HEK293 (cell line): ENCODE data around the gene GPAM.

Experiments
- CTCF ChIA-PET: fragments of 350-600 bp; formaldehyde crosslinking; extraction: SDS; loops from one replicate; lab custom pipeline; 2021; ENCODE audit warnings: antibody characterized with exemption; lab: Yijun Ruan, JAX
- POLR2A ChIA-PET: fragments of 300-600 bp; formaldehyde crosslinking; extraction: SDS; loops from one replicate; lab custom pipeline; 2020; ENCODE audit warnings: antibody characterized with exemption, inconsistent platforms; lab: Yijun Ruan, JAX
- H3K27ac ChIP-seq: fragments of 200-500 bp; sonication (Bioruptor generic); 2 replicates; pipeline ENCODE4 v1.5.1; 2014; ENCODE audit warnings: low read depth, low read length, control low read depth, inconsistent platforms; ENCODE audit errors: extremely low read depth
- H3K36me3 ChIP-seq, 2 experiments: fragments of 200-500 bp in 1 of 2; sonication (Bioruptor generic) in 1 of 2; 1 replicate in 1 of 2; 2 replicates in 1 of 2; pipeline ENCODE4 v1.5.1; 2014 to 2017; ENCODE audit warnings: inconsistent platforms in 2 of 2, low read length in 2 of 2; ENCODE audit not compliant: control insufficient read depth in 2 of 2, insufficient read depth in 1 of 2
- H3K4me1 ChIP-seq: fragments of 200-500 bp; sonication (Bioruptor generic); 2 replicates; pipeline ENCODE4 v1.5.1; 2014; ENCODE audit warnings: mild to moderate bottlenecking, low read length, inconsistent platforms; ENCODE audit not compliant: control insufficient read depth, insufficient read depth
- H3K4me3 ChIP-seq: 2 replicates; pipeline ENCODE4 v1.5.1; 2011; ENCODE audit warnings: low read depth, mild to moderate bottlenecking, control low read depth, low read length, moderate library complexity
- H3K9me3 ChIP-seq: fragments of 200-500 bp; sonication (Bioruptor generic); 2 replicates; pipeline ENCODE4 v1.5.1; 2014; ENCODE audit warnings: low read depth, low read length, inconsistent platforms; ENCODE audit not compliant: control insufficient read depth, insufficient read depth
- BCL6B ChIP-seq: fragments of 450-650 bp; formaldehyde crosslinking; IDR thresholded peaks from 2 replicates; pipeline ENCODE4 v1.5.1; 2017; ENCODE audit warnings: missing biosample characterization, missing genetic modification characterization
- GLI4 ChIP-seq: fragments of 450-650 bp; formaldehyde crosslinking; IDR thresholded peaks from 2 replicates; pipeline ENCODE4 v1.5.1; 2016; ENCODE audit warnings: missing biosample characterization, missing genetic modification characterization
- MYNN ChIP-seq: fragments of 450-650 bp; formaldehyde crosslinking; IDR thresholded peaks from 2 replicates; pipeline ENCODE4 v1.5.1; 2016; ENCODE audit warnings: missing biosample characterization, missing genetic modification characterization, borderline replicate concordance
- SP7 ChIP-seq: fragments of 450-650 bp; formaldehyde crosslinking; IDR thresholded peaks from 2 replicates; pipeline ENCODE4 v1.5.1; 2016; ENCODE audit warnings: missing biosample characterization, missing genetic modification characterization
- ZBTB1 ChIP-seq: fragments of 450-650 bp; formaldehyde crosslinking; IDR thresholded peaks from 2 replicates; pipeline ENCODE4 v1.5.1; 2016; ENCODE audit warnings: missing biosample characterization, missing genetic modification characterization
- ZBTB26 ChIP-seq: fragments of 450-650 bp; formaldehyde crosslinking; optimal IDR thresholded peaks from 2 replicates; pipeline ENCODE3; 2016; ENCODE audit warnings: missing biosample characterization, mild to moderate bottlenecking, missing genetic modification characterization
- ZFHX2 ChIP-seq: fragments of 450-650 bp; formaldehyde crosslinking; conservative IDR thresholded peaks from 2 replicates; pipeline ENCODE4 v1.5.1; 2016; ENCODE audit warnings: missing biosample characterization, missing genetic modification characterization
- ZFP3 ChIP-seq: fragments of 450-650 bp; formaldehyde crosslinking; IDR thresholded peaks from 2 replicates; pipeline ENCODE4 v1.5.1; 2016; ENCODE audit warnings: low read depth, missing biosample characterization, missing genetic modification characterization
- ZFP69B ChIP-seq: fragments of 450-650 bp; formaldehyde crosslinking; IDR thresholded peaks from 2 replicates; pipeline ENCODE4 v1.5.1; 2016; ENCODE audit warnings: missing biosample characterization, missing genetic modification characterization
- ZIC2 ChIP-seq: fragments of 450-650 bp; formaldehyde crosslinking; IDR thresholded peaks from 2 replicates; pipeline ENCODE4 v1.5.1; 2016; ENCODE audit warnings: missing biosample characterization, missing genetic modification characterization
- ZNF140 ChIP-seq: fragments of 450-650 bp; formaldehyde crosslinking; IDR thresholded peaks from 2 replicates; pipeline ENCODE4 v1.5.1; 2016; ENCODE audit warnings: missing biosample characterization, missing genetic modification characterization
- ZNF16 ChIP-seq: fragments of 450-650 bp; formaldehyde crosslinking; IDR thresholded peaks from 2 replicates; pipeline ENCODE4 v1.5.1; 2016; ENCODE audit warnings: low read depth, missing biosample characterization, missing genetic modification characterization
- ZNF221 ChIP-seq: fragments of 450-650 bp; formaldehyde crosslinking; IDR thresholded peaks from 2 replicates; pipeline ENCODE4 v1.5.1; 2017; ENCODE audit warnings: missing biosample characterization, missing genetic modification characterization, borderline replicate concordance
- ZNF266 ChIP-seq: fragments of 450-650 bp; formaldehyde crosslinking; IDR thresholded peaks from 2 replicates; pipeline ENCODE4 v1.5.1; 2016; ENCODE audit warnings: missing biosample characterization, missing genetic modification characterization, low read depth
- ZNF324 ChIP-seq: fragments of 450-650 bp; formaldehyde crosslinking; IDR thresholded peaks from 2 replicates; pipeline ENCODE4 v1.5.1; 2016; ENCODE audit warnings: missing biosample characterization, missing genetic modification characterization
- ZNF513 ChIP-seq: fragments of 450-650 bp; IDR thresholded peaks from 2 replicates; pipeline ENCODE4 v1.5.1; 2018; ENCODE audit warnings: missing biosample characterization, missing genetic modification characterization
- ZNF549 ChIP-seq: fragments of 450-650 bp; IDR thresholded peaks from 2 replicates; pipeline ENCODE4 v1.5.1; 2018; ENCODE audit warnings: missing biosample characterization, missing genetic modification characterization, mild to moderate bottlenecking, inconsistent platforms, moderate library complexity
- ZNF558 ChIP-seq: fragments of 450-650 bp; formaldehyde crosslinking; IDR thresholded peaks from 2 replicates; pipeline ENCODE4 v1.5.1; 2016; ENCODE audit warnings: missing biosample characterization, missing genetic modification characterization
- ZNF768 ChIP-seq: fragments of 450-650 bp; formaldehyde crosslinking; IDR thresholded peaks from 2 replicates; pipeline ENCODE4 v1.5.1; 2018; ENCODE audit warnings: missing biosample characterization, mild to moderate bottlenecking, missing genetic modification characterization
- ZXDB ChIP-seq: fragments of 450-650 bp; formaldehyde crosslinking; IDR thresholded peaks from 2 replicates; pipeline ENCODE4 v1.5.1; 2016; ENCODE audit warnings: missing biosample characterization, missing genetic modification characterization

Gene GPAM

GRCh38 chr10:112136486-112137153, 46.9 kb downstream of the GPAM start:
- POLR2A ChIA-PET = no interaction called here
- Histone ChIP-seq H3K36me3 (no peaks in the 10 kb centered on the region), H3K9me3 (no peaks in the 10 kb centered on the region), H3K27ac (no peak overlapping the region), H3K4me3 (no peak overlapping the region), H3K4me1 (no peaks in the 10 kb centered on the region)
- TF ChIP-seq ZNF324 (tag by site-specific recombination) (no peak), SP7 (tag by site-specific recombination) (no peak), GLI4 (no peak), ZFHX2 (tag by site-specific recombination) (0 out of 2 replicates have a peak, but pooled peaks have one; percentile 29), ZFP3 (tag by site-specific recombination) (no peak), ZXDB (tag by site-specific recombination) (no peak), ZIC2 (no peak)
- CTCF ChIA-PET = interaction anchor here (0.6 to 4.5 kb wide), 52 partner anchors 9 to 1250 kb away, joined by 3 to 60 read pairs (median 4); partner anchors contain the start of gene ADRA2A

- Histone ChIP-seq H3K36me3 (no peaks in the 10 kb centered on the region), H3K4me3 (no peak overlapping the region), H3K27ac (no peak overlapping the region), H3K4me1 (no peaks in the 10 kb centered on the region), H3K9me3 (no peaks in the 10 kb centered on the region)
- POLR2A ChIA-PET = no interaction called here
- TF ChIP-seq ZNF140 (no peak), ZNF768 (tag by site-specific recombination) (0 out of 2 replicates have a peak, but pooled peaks have one; percentile 34)
- CTCF ChIA-PET = interaction anchor here (1.0 to 4.5 kb wide), 6 partner anchors 11 to 380 kb away, joined by 4 to 60 read pairs (median 24); no protein-coding TSS in a partner anchor
Measured at GRCh38 chr10:112135604-112136003, 48.0 kb downstream of the GPAM start.

GRCh38 chr10:112132435-112132834, 51.1 kb downstream of the GPAM start:
- ChIA-PET CTCF (interaction anchor here (0.6 kb wide), 1 partner anchor 277 kb away, joined by 5 read pairs; no protein-coding TSS in a partner anchor), POLR2A (no interaction called here)
- Histone ChIP-seq H3K9me3 (no peaks in the 10 kb centered on the region), H3K27ac (no peak overlapping the region), H3K4me3 (no peak overlapping the region), H3K36me3 (no peaks in the 10 kb centered on the region), H3K4me1 (no peaks in the 10 kb centered on the region)
- TF ChIP-seq ZNF549 (tag by site-specific recombination) (no peak), ZNF221 (no peak)

- no peak overlapping the region for H3K4me3 ChIP-seq
- no peaks in the 10 kb centered on the region for H3K36me3 ChIP-seq
- no peaks in the 10 kb centered on the region for H3K9me3 ChIP-seq
- CTCF ChIA-PET = no interaction called here
- H3K4me1 ChIP-seq = no peaks in the 10 kb centered on the region
- no peak overlapping the region for H3K27ac ChIP-seq
- TF ChIP-seq MYNN (tag by site-specific recombination) (no peak), ZNF513 (tag by site-specific recombination) (no peak), ZBTB26 (no peak), ZNF558 (tag by site-specific recombination) (no peak), ZFP69B (tag by site-specific recombination) (no peak), ZNF266 (tag by site-specific recombination) (no peak), ZBTB1 (tag by site-specific recombination) (no peak), ZNF16 (no peak), BCL6B (tag by site-specific recombination) (no peak)
- TF ChIP-seq, all 188 proteins: peak for 0
- POLR2A ChIA-PET = no interaction called here
Measured at GRCh38 chr10:112131996-112132395, 51.6 kb downstream of the GPAM start.
